HL-60 (cell line): Measurements from ENCODE around the gene CCND2.
A peak's percentile ranks its signal among the peaks of the same experiment; 100 is the strongest.

Experiments used
- DNase-seq, 2 experiments: peaks; one replicate each; pipeline ENCODE4 v3.0.0-alpha.2; 2010 to 2020; ENCODE audit warnings: low read depth in 1 of 2, low spot score in 1 of 2
- H3K27ac ChIP-seq: fragments of 250-450 bp; sonication (Bioruptor Pico); replicated peaks from 2 replicates; pipeline ENCODE4 v1.5.1; 2020; ENCODE audit warnings: mild to moderate bottlenecking, moderate library complexity
- H3K27me3 ChIP-seq: fragments of 250-450 bp; sonication (Bioruptor Pico); 2 replicates; pipeline ENCODE4 v1.5.1; 2021; ENCODE audit warnings: mild to moderate bottlenecking, moderate library complexity; ENCODE audit not compliant: insufficient read depth, poor library complexity, severe bottlenecking
- H3K4me3 ChIP-seq: replicated peaks from 2 replicates; pipeline ENCODE4 v1.5.1; 2011; ENCODE audit warnings: mild to moderate bottlenecking, control low read depth, low read length; ENCODE audit not compliant: insufficient read depth
- GABPA ChIP-seq: IDR thresholded peaks from 2 replicates; pipeline ENCODE4 v1.6.1; 2012; ENCODE audit warnings: low read depth
- POLR2AphosphoS5 ChIP-seq: IDR thresholded peaks from 2 replicates; pipeline ENCODE4 v1.6.1; 2012; ENCODE audit warnings: low read depth
- SPI1 ChIP-seq: IDR thresholded peaks from 2 replicates; pipeline ENCODE4 v1.6.1; 2012; ENCODE audit warnings: low read depth, mild to moderate bottlenecking, borderline replicate concordance
- TF ChIP-seq, protein P1 (sequence below): IDR thresholded peaks from one replicate; pipeline ENCODE4 v1.5.1; 2011; ENCODE audit warnings: low read length, control low read depth, inconsistent platforms; ENCODE audit not compliant: insufficient read depth
- TF ChIP-seq, protein P2 (sequence below): IDR thresholded peaks from 2 replicates; pipeline ENCODE4 v1.6.1; 2012; ENCODE audit warnings: low read depth; ENCODE audit not compliant: insufficient replicate concordance

CCND2 gene

DNA sequence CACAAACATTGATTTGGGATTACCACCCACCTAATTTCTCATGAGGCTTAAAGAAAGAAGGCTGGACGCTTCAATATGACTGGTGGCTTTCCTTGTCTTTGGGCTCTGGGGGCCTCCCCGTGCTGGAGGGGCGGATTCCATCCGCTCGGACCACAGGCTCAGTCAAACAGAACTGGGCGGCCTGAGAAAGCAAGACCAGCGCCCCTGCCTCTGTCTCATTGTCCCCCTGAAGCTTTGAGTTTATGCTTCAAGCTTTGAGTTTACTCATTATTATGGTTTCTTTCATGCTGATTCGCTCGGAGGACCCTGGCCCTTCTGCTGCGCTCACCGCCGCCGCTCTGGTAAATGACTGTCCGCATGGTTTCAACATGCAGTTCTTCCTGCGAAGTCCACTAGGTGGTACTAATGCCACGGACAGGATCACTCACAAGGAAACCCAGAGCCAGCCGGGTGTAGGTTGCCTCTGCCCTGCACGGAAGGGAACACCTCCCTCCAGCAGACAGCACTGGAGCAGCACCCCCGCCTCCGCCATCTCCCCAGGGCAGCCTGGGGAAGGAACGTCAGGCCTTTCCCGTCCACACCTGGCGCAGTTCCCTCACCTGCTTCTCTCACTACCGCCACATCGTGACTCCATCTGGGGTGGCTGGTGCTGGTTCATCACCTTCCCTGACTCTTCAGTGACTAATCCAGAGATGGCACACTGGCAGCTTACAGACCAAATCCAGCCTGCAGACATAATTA, 34.2 kb downstream of the CCND2 start:
- no peak overlapping the region for H3K27ac ChIP-seq
- H3K4me3 ChIP-seq: no peak overlapping the region
- DNase-seq: peak in 1 of 2 experiments; percentile 39
- H3K27me3 ChIP-seq: no peaks in the 10 kb centered on the region
- no peak for TF ChIP-seq SPI1
- TF ChIP-seq, protein P1, sequence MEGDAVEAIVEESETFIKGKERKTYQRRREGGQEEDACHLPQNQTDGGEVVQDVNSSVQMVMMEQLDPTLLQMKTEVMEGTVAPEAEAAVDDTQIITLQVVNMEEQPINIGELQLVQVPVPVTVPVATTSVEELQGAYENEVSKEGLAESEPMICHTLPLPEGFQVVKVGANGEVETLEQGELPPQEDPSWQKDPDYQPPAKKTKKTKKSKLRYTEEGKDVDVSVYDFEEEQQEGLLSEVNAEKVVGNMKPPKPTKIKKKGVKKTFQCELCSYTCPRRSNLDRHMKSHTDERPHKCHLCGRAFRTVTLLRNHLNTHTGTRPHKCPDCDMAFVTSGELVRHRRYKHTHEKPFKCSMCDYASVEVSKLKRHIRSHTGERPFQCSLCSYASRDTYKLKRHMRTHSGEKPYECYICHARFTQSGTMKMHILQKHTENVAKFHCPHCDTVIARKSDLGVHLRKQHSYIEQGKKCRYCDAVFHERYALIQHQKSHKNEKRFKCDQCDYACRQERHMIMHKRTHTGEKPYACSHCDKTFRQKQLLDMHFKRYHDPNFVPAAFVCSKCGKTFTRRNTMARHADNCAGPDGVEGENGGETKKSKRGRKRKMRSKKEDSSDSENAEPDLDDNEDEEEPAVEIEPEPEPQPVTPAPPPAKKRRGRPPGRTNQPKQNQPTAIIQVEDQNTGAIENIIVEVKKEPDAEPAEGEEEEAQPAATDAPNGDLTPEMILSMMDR: peak; percentile 43

DNA sequence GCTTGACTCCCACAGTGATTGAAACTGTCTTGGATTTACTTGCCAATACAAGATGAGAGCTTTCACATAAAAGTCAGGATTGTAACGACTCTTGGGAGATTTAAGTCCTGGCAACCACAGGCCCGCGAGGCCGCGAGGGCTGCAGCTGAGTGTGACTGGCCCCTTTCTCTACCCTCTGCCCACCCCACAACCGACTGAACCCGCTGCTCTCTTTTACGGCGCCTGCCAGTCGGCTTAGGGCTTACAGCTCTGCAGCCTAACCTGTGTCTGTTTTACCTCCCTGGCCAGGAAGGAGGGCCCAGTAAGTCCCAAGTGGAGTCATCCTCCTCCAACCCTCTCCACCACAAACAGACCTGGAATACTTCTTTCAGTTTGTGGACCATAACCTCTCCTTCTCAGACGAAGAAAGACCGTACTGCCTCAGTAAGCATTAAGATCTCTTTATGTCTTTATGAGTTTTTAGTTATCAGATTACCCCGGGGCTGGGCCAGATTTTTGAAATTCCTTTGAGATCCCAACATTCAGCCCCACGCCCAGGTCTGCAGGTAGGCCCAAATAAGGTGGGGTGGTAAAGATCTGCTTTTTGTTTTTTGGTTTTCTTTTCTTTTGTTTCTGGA, 34.9 kb downstream of the CCND2 start:
- DNase-seq: no peak
- no peak overlapping the region for H3K27ac ChIP-seq
- TF ChIP-seq SPI1: no peak
- no peaks in the 10 kb centered on the region for H3K27me3 ChIP-seq
- no peak overlapping the region for H3K4me3 ChIP-seq

DNA sequence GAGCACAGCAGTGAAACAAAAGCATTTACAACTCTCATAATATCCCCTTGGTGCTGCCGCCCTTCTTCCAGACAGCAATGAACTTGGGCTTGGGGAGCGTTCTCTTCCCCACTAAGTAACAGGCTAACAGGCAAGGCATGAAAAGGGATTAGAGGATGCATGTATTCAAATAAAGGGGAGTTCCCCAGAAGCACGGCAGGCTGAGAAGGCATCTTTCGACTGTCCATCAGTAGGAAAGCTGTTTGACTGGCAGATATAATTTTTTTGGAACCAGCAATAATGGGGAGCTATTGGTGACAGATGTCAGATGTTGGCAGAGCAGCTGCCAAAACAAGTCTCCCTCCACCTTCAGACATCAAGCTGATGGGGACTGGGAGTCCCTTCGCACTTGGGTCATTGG, 38.2 kb downstream of the CCND2 start:
- no peak for DNase-seq
- H3K27ac ChIP-seq: no peak overlapping the region
- H3K4me3 ChIP-seq: no peak overlapping the region
- H3K27me3 ChIP-seq: no peaks in the 10 kb centered on the region
- TF ChIP-seq POLR2AphosphoS5: no peak

DNA sequence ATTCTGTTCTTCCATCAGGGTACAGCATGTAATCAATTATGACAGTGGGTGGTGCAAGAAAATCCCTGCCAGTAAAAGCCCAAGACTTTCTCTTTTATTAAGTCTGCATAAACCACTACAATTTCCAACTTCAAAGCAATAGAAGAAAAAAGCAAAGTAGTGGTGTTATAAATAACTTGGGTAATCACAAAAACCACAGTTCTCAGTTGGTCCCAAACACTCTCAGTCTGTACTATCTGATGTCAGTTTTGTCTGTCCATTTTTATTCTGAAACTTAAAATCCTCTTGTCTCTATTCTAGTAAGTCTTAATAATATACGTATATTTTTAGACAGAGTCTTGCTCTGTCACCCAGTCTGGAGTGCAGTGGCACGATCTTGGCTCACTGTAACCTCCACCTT, 38.7 kb downstream of the CCND2 start:
- Histone ChIP-seq H3K4me3 (no peak overlapping the region), H3K27ac (no peak overlapping the region), H3K27me3 (no peaks in the 10 kb centered on the region)
- no peak for DNase-seq
- no peak for TF ChIP-seq SPI1
- no peak for TF ChIP-seq GABPA
- TF ChIP-seq, protein P1: no peak
- TF ChIP-seq, protein P2, sequence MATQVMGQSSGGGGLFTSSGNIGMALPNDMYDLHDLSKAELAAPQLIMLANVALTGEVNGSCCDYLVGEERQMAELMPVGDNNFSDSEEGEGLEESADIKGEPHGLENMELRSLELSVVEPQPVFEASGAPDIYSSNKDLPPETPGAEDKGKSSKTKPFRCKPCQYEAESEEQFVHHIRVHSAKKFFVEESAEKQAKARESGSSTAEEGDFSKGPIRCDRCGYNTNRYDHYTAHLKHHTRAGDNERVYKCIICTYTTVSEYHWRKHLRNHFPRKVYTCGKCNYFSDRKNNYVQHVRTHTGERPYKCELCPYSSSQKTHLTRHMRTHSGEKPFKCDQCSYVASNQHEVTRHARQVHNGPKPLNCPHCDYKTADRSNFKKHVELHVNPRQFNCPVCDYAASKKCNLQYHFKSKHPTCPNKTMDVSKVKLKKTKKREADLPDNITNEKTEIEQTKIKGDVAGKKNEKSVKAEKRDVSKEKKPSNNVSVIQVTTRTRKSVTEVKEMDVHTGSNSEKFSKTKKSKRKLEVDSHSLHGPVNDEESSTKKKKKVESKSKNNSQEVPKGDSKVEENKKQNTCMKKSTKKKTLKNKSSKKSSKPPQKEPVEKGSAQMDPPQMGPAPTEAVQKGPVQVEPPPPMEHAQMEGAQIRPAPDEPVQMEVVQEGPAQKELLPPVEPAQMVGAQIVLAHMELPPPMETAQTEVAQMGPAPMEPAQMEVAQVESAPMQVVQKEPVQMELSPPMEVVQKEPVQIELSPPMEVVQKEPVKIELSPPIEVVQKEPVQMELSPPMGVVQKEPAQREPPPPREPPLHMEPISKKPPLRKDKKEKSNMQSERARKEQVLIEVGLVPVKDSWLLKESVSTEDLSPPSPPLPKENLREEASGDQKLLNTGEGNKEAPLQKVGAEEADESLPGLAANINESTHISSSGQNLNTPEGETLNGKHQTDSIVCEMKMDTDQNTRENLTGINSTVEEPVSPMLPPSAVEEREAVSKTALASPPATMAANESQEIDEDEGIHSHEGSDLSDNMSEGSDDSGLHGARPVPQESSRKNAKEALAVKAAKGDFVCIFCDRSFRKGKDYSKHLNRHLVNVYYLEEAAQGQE: no peak
- TF ChIP-seq POLR2AphosphoS5: no peak

DNA sequence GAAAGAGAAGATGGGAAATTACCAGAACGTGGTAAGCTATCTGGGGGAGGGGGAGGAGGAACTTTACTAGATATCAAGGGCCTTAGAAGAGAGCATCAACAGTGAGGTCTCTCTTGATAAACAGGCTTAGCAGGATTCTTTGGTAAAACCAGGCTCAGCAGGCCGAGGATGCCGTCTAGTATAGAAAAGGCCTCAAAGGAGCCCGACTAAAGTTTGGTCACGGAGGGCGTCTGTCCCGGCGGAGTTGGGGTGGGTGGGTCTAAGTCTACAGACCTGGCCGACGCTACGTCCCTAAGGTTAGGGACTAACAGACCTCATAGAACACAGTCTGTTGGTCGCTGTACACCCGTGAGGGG, 46.9 kb downstream of the CCND2 start:
- no peak for DNase-seq
- H3K4me3 ChIP-seq: peak overlapping the region; percentile 90
- no peak overlapping the region for H3K27ac ChIP-seq

More for the DNA sequence above, 46.9 kb downstream of the CCND2 start:
- no peaks in the 10 kb centered on the region for H3K27me3 ChIP-seq
- TF ChIP-seq GABPA (no peak), SPI1 (no peak), POLR2AphosphoS5 (no peak)
- TF ChIP-seq, protein P2: no peak
- TF ChIP-seq, protein P1: no peak
